K562 (cell line): ENCODE data around the gene SPRED2.

Source experiments
- EGR1 ChIP-seq: fragments of 450-650 bp; conservative IDR thresholded peaks from 2 replicates; pipeline ENCODE4 v1.6.1; 2017; ENCODE audit warnings: mild to moderate bottlenecking
- GABPA ChIP-seq: fragments of 200-800 bp; sonication (Bioruptor generic); conservative IDR thresholded peaks from 2 replicates; pipeline ENCODE4 v1.6.1; 2016; ENCODE audit warnings: low read depth, missing genetic modification characterization, missing compliant biosample characterization
- MLLT1 ChIP-seq, 2 experiments: fragments of 450-650 bp; IDR thresholded peaks; 2 replicates each; pipeline ENCODE4 v1.6.1; 2016
- NR2C2 ChIP-seq, 2 experiments: fragments of 200-800 bp in 1 of 2; sonication (Bioruptor generic) in 1 of 2; sonication (generic) in 1 of 2; formaldehyde crosslinking in 1 of 2; IDR thresholded peaks; 2 replicates each; pipeline versions ENCODE4 v1.6.1 to v1.8.0; 2016 to 2022; ENCODE audit warnings: mild to moderate bottlenecking in 1 of 2, missing compliant biosample characterization in 1 of 2, missing genetic modification characterization in 1 of 2, missing genetic modification reagents in 1 of 2
- POLR2AphosphoS5 ChIP-seq: IDR thresholded peaks from 2 replicates; pipeline ENCODE4 v1.6.1; 2011; ENCODE audit warnings: mild to moderate bottlenecking, low read depth, low read length, moderate library complexity; ENCODE audit not compliant: control insufficient read depth, insufficient read depth
- RAD21 ChIP-seq, 2 experiments: fragments of 250-450 bp in 1 of 2; fragments of 450-650 bp in 1 of 2; sonication (Bioruptor Pico) in 1 of 2; formaldehyde crosslinking in 1 of 2; IDR thresholded peaks in 1 of 2; conservative IDR thresholded peaks in 1 of 2; 2 replicates each; pipeline versions ENCODE4 v1.4.0 to v1.8.0; 2020 to 2022; ENCODE audit warnings: mild to moderate bottlenecking in 2 of 2, moderate library complexity in 1 of 2
- REST ChIP-seq, 2 experiments: fragments of 450-650 bp; formaldehyde crosslinking in 1 of 2; IDR thresholded peaks; 2 replicates each; pipeline versions ENCODE4 v1.4.0 to v1.6.1; 2014 to 2020; ENCODE audit warnings: mild to moderate bottlenecking in 2 of 2, borderline replicate concordance in 1 of 2, low read depth in 1 of 2
- SMAD1 ChIP-seq: fragments of 150-350 bp; IDR thresholded peaks from 2 replicates; pipeline ENCODE4 v1.6.1; 2014; ENCODE audit warnings: low read length, low read depth; ENCODE audit not compliant: partially characterized antibody
- SOX6 ChIP-seq: fragments of 450-650 bp; IDR thresholded peaks from 2 replicates; pipeline ENCODE4 v1.6.1; 2014; ENCODE audit warnings: mild to moderate bottlenecking
- ZBTB33 ChIP-seq: sonication (generic); formaldehyde crosslinking; IDR thresholded peaks from 2 replicates; pipeline ENCODE4 v1.8.1; 2023; ENCODE audit warnings: mild to moderate bottlenecking, missing genetic modification reagents
- ZBTB49 ChIP-seq: sonication (generic); formaldehyde crosslinking; IDR thresholded peaks from 2 replicates; pipeline ENCODE4 v1.8.0; 2022; ENCODE audit warnings: missing genetic modification reagents, mild to moderate bottlenecking, borderline replicate concordance
- ZNF609 ChIP-seq: sonication (generic); formaldehyde crosslinking; IDR thresholded peaks from 2 replicates; pipeline ENCODE4 v1.8.1; 2023; ENCODE audit warnings: missing genetic modification reagents, mild to moderate bottlenecking, borderline replicate concordance
- ZNF77 ChIP-seq: fragments of 250-450 bp; sonication (Bioruptor Pico); IDR thresholded peaks from 2 replicates; pipeline ENCODE4 v1.5.0; 2020

GRCh38 chr2:65478498-65479135 is 46.2 kb upstream of the SPRED2 start:
- TF ChIP-seq SMAD1 (no peak), GABPA (tag) (no peak), RAD21 (CRISPR knock-in tag; conservative IDR thresholded peaks at IDR 0.05 in 1 of 2, IDR thresholded peaks at IDR 0.05 in 1 of 2) (no peak), EGR1 (no peak), ZNF77 (CRISPR knock-in tag) (no peak), POLR2AphosphoS5 (no peak), MLLT1 (IDR thresholded peaks at IDR 0.05) (no peak), NR2C2 (CRISPR knock-in tag; IDR thresholded peaks at IDR 0.05) (no peak), NR2C2 (tag; IDR thresholded peaks at IDR 0.05) (no peak), SOX6 (no peak), REST (IDR thresholded peaks at IDR 0.05; ENCODE audit: borderline replicate concordance) (no peak), REST (CRISPR knock-in tag; IDR thresholded peaks at IDR 0.05; ENCODE audit: low read depth) (no peak), ZBTB49 (CRISPR knock-in tag) (no peak), ZNF609 (no peak), ZBTB33 (CRISPR knock-in tag) (no peak)
